ENCODE data around the gene EPHB2.
"Not testable (repeated sequence)": the region's sequence is repeated elsewhere in the genome, so short reads cannot be mapped to it uniquely, and the experiment has no call there.

Gene EPHB2

DNA sequence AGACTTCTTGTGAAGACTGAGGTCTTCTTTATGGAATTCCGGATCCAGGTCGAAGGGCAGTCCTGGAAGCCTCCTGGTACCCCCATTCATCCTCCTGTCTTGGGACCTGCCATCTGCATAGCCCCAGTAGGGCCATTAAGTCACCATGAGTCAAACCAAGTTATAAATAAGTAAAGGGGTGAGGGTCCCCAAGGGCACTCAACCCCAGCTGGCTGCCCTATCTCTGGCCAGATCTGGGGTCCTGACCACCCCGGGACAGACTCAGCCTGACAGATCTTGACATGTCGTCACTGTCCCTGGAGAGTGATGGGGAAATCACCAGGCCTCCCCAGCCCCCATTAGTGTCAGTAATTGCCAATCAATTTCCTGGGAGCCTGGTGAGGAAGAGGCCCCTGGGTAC lies 108.7 kb downstream of the EPHB2 start:
- no peak for DNase-seq (ENCODE audit: low spot score)

DNA sequence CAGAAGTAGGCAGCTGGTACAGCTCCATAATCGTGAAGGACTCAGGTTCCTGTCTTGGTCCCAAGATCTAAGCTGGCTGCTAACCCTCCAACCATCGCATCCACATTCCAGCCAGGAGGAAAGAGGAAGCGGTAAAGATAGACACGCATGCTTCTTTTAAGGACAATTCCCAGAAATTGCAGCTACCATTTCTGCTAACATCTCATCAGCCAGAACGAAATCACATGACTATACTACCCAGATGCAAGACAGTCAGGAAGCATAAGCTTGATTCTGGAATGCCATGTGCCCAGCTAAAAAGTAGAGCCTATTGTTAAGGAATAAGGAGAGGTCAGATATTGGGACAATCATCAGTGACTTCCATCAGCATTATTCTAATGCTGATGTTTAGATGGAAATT lies 110.4 kb downstream of the EPHB2 start:
- no peak for DNase-seq (ENCODE audit: low spot score)

DNA sequence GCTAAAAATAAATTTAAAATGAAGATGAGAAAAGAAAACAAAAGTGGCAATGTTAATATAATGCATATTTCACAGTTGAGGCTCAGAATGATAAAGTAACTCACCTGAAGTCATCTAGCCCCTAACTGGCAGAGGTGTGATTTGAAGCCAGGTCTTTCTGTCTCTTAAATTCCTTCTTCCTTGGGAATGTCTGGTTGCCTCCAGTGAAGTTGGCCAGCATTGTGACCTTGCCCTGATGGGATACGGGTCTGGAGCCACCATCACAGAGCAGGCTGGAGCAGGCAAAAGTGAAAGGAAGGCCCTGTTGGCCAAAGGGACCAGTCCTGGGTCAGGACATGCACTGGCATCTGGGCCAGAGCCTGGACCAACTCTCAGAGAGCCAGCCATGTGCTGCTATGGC lies 111.7 kb downstream of the EPHB2 start:
- no peak for DNase-seq (ENCODE audit: low spot score)

DNA sequence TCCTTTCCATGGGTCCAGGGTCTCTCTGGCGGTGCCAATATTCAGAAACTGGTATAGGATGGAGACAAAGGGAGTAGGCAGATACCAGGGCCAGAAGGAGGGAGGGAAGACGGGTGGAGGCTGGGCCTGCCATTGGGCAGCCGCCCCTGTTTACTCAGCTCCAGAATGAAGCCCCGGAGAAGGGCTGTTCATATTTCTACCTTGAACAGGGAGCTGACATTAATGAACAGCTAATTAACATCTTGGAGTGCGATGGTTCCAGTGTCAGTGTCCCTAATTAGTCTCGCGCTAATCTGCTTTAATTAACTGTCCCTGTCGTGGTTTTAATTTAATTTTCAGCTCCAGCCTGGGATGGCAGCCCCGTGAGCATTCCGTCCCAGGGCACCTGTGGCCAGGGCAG lies 113.8 kb downstream of the EPHB2 start:
- no peak for DNase-seq (ENCODE audit: low spot score)

DNA sequence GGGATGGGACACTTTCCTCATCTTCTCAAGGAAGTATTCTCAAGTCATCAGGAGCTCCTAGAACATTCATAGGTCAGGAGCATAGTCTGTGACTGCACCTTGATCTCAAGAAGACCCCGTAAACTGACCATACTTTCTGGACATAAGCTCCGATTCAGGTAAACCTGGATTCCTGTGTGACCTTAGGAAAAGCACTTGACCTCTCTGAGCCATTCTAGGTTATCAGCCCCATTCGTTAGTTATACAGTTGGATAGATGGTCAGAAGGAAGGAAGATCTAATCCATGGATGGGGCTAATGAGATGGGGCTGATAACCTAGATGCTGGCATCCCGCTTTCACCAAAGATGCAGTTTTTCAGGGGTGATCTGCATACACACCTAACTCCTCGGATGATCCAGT lies 114.3 kb downstream of the EPHB2 start:
- no peak for DNase-seq (ENCODE audit: low spot score)

DNA sequence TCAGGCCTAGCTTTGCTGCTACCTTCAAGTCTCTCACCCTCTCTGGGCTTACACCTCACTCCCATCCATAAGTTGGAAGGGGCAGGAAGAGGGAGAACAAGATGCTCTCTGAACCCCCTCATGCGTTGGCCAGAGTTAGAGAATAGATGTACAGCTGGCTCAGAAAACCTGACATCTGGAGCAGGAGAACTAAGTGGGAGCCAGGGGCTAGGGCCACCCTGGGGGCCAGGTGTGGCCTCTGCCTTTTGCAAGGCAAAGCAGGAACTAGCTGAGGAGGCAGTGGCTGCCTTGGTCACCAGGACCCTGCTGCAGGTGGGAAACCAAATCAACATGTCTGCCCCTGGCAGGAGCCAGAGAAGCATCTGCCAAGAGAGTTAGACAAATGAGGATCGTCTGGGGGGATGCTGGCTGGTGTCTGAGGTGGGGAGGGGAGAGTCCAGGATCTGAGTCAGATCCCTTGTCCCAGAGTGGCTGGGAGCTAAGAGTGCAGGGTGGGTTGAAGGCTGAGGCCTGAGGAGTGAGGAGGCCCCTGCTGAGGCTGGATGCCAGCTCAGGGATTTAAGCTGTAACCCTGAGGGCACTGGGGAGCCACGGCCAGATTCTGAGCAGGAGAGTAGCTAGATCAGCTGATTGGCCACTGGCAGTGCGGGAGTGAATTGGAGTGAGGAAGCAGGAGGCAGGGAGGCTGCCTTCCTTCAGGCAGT lies 115.0 kb downstream of the EPHB2 start:
- DNase-seq (ENCODE audit: low spot score) = no peak

DNA sequence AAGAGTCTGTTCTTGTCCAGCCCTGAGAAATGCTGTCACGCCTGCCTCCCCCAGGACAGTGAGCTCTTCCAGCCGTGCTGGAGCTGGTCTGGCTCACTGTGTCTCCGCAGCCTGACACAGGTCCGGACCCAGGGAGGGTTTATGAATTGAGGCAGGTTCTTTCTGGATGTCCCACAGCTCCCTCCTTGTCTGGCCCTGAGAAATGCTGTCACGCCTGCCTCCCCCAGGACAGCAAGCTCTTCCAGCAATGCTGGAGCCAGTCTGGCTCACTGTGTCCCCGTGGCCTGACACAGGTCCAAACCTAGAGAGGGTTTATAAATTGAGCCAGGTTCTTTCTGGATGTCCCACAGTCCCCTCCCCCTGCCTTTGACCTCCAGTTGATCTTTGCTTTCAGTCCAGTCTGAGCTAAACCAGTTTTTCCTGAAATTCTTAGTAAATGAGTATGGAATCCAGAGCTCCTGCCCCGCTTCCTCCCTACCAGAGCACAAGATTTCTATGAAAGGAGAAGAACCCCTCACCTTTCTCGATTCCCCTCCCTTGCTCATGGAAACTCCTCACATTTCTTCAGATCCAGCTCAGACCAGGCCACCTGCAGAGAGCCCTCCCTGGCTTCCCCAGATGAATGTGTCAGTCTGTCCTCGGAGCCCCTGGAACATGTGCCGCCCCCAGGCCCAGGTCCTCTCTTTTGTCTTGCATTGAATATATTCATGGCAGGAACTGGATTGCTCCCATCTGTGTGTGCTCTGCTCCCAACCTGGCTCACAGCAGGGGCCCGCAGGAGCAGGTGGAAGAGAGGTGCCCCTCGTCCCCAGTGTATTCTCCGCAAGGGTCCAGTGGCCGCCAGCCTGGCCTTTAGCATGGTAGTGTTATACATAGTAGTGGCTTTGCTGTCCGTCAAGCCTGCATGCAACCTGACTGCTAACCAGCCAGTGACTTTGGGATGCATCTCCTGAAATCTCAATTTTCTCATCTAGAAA lies 116.3 kb downstream of the EPHB2 start:
- DNase-seq (ENCODE audit: low spot score) = no peak

DNA sequence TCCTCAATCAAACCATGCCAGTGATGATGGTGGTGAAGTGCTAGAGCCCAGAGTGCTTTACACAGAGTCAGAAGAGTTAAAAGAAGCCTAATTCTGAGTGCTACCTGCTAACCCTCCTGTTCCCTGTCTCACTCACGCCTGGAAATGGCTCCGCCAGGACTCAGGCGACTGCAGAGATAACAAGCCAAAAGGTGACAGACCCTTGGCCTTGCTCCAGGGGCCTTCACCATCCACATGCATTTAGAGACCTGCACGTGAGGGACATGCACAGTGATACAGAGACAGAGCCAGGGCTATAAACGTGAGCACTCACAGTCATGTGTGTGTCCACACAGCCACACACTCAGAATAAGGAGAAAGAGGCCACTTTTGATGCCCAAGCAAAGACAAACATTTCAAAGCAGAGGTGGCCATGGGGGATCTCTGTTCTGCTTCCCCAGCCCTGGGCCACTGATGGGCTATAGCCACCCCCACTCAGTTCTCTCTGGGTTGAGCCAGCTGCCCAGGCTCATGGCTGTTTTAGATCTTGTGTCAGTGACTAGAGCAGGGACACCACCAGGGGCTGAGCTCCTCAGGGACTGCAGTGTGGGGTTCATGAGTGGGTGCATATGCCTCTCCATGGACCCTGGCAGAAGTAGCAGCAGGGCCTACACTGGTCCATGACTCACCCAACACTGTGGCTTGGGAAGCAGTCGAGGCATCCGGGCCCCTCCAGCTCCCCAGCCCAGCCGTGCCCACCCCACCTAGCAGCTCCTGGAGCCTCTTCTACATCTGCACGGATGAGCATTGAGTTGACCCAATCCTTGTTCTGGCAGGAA lies 117.2 kb downstream of the EPHB2 start:
- DNase-seq (ENCODE audit: low spot score) = no peak

DNA sequence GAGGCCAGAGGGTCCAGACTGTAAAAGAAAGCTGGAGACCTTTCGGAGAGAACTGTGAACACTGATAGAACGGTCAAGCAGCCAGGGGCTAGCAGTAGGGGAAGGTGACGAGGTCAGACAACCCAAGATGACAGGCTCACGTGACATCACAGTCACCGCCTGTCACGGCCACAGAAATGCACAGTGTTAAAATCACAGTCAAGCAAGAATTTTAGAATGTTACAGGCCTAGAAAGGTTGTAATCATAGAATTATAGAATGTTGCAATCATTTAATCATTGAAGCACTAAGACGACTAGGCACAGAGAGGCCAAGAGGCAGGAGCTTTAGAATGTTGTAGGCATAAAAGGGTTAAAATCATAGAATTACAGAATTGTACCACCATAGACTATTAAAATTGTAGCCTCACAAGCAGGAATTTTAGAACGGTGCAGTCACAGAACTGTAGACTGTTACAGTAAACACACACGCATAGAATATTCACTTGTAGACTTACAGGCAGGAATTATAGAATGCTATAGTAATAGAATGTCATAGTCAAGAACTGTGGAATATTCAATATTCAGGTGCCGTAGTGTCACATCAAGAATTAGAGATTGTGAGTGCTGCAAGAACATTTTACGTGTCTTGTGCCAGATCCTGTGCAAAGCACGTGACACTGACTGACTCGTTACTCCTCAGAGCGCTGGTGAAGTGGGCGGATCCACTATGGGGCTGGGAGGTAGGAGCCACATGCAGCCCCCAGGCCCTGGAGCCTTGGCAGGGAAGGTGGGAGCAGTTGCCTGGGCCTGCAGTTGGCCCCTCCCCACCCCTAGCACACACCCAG lies 118.1 kb downstream of the EPHB2 start:
- no peak for DNase-seq (ENCODE audit: low spot score)

DNA sequence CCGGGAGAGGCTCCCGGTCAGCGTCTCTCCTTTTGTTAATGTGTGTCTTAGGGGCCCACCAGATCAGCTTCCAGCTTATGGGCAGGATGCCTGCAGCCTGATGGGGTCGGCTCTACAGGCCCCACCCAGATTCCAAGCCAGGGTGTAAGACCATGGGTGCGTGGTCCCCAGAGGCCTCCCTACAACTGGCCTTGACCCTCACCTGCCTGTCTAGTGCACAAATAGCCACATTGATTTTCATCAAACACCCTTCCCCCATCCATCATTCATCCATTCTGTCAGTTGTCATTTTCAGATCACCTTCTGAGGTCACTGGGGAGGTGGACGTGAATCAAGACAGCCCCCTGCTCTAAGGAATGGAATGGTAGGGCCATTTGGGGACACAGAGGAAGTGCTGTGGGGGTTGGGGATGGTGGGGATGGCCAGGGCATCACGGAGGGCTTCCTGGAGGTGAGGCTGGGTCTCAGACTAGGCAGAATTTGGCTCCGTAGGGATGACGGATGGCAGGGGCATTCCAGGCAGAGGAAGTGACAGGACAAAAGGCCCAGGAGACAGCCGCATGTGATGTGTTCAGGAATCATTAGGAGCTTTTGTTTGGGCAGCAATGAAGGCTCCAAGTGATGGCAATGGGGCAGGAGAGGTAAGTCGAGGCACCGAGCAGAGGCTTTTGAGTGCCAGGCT lies 118.8 kb downstream of the EPHB2 start:
- no peak for DNase-seq (ENCODE audit: low spot score)

DNA sequence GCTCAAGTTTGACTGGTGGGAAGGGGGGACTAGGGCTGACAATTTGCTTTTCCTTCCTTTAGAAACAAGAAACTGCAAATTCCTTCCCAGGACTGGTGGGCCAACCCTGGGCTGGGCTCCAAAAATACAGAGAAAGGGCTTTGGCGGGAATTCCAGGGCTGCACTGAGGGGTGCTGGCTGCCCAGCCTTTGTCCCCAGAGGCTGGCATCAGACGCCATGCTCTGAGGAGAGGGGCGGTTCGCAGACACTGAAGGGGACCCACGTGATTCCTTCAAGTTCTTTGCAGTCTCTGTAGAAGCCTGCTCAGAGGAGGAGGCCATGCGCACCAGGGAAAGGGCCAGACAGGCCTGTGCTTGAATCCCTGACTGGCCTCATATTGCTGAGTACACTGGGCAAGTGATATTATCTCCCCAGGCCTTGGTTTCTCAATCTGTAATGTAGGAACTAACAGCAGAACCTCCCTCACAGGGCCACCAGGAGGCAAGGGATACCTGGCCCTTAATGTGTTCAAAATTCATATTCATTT lies 119.5 kb downstream of the EPHB2 start:
- DNase-seq (ENCODE audit: low spot score) = no peak

DNA sequence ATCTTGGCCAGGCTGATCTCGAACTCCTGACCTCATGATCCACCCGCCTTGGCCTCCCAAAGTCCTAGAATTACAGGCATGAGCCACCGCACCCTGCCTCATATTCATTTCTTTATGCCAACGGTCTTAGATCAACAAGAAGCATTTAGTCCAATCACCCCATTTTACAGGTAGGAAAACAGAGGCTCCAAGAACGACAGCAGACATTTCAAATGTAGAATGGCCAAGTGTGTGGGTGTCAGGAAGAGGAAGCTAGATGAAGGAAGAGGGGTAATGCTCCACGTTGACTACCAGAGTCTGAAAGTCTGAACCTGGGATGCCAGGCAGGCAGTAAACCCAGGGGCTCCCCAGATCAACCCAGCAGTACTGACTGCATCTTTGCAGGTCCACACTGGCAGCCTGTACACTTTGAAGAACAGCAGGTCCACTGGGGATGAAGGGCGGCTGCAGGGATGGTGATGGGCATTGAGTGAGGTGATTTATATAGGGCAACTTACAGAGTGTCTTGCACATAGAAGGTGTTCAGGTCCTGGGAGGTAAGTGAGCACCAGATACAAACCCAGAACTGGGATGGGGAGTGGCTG lies 120.2 kb downstream of the EPHB2 start:
- no peak for DNase-seq (ENCODE audit: low spot score)

DNA sequence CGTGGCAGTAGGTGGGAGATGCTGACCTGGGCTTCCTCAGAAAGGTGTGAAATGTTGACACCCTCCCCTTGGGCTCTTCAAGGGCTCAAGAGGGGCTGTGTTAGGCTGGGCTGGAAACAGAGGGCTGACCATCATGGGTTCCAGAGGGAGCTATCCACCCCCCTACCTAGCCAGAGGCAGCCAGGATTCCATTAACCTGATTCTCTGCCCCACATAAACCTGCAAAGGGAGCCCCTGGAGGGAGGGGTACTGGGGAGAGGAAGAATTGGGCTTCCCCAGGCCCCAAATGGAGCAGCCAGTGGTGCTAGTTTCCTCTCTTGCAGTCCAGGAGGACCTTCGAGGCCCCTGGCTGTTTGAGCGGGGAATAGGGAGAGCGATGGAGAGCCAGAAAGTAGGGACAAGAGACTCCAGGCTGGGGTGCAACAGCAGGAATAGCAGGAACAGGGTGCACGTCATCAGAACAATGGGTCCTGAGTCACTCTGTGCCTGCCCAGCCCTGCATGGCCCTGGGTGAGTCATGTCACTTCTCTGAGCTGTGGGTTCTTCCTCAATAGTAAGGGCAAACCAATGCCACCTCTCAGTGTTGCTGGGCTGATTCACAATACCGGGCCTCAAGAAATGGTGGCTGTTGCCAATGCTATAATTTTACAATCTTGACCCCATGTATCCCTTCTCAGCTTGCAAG lies 121.2 kb downstream of the EPHB2 start:
- DNase-seq (ENCODE audit: low spot score) = no peak

DNA sequence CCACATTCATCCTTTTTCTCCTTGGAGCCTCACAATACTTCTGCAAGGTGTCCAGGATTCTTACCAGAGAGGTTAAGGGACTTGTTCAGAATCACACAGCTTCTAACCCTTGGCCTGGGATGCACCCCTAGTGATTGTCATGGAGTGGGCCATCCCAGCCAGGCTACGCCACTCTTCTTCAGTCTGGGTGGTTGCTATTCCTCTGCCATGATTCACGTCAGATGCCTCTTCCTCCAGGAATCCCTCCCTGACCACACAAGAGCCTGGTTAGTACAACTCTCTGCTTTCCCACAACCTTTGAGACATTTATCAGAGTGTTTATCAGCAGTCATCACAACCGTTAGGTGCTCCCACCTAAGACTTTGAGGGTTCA lies 121.8 kb downstream of the EPHB2 start:
- no peak for DNase-seq (ENCODE audit: low spot score)

DNA sequence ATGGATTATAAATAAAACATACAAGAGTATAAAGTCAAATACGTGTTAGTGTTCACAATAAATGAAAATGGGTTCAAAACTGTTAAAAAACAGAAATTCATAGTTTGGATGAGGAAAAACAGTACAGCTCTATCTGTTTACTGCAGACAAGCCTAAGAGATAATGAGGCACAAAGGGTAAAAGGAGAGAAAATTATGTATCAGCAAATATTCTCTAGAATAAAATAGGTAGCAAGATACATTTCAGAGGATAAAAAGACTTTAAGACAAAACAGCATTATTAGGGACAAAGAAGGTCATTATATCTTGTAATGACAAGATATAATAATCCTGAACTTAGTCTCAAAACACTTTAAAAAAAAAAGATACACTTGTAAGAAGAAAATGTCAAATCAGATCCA lies 123.1 kb downstream of the EPHB2 start:
- no peak for DNase-seq (ENCODE audit: low spot score)

DNA sequence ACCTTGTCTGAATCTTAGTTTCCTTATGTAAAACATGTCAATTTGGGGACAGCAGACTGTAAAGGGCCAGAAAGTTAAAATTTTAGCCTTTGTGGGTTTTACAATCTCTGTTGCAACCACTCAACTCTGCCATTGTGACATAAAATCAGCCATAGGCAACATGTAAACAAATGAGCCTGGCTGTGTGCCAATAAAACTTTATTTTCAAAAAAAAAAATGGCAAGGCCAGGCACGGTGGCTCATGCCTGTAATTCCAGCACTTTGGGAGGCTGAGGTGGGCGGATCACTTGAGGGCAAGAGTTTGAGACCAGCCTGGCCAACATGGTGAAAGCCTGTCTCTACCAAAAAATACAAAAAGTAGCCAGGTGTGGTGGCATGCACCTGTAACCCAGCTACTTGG lies 123.8 kb downstream of the EPHB2 start:
- DNase-seq (ENCODE audit: low spot score) = not testable (repeated sequence)

DNA sequence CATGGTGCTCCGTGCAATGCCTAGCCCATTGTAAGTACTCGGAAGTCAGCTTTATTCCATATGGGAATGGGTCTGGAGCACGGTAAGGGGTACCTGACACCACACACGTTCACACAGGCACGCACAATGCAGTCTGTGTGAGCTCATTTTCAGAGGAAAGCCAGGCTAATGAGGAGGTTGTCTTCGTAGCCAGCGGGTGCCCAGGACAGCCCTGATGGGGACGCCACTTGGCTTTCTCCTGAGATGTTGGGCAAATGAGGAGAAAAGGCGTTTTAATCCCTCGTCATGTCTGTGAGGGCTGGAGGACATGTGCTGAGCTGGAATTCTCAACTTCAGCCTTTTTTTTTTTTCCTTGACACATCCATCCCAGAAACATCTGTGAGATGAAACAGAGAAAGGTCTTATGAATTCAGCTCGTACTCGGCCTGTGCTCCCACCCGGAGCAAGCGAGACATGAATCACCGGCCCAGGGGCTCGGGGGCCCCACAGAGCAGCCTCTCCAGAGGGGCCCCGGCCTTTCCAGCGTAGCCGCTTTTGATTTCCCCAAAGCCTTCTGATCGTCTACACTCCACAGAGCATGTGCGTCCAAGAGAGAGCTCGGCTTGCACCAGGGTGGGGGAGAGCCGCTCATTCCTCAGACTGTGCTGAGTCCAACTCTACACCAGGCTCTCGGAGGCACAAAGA lies 125.1 kb downstream of the EPHB2 start:
- no peak for DNase-seq (ENCODE audit: low spot score)

DNA sequence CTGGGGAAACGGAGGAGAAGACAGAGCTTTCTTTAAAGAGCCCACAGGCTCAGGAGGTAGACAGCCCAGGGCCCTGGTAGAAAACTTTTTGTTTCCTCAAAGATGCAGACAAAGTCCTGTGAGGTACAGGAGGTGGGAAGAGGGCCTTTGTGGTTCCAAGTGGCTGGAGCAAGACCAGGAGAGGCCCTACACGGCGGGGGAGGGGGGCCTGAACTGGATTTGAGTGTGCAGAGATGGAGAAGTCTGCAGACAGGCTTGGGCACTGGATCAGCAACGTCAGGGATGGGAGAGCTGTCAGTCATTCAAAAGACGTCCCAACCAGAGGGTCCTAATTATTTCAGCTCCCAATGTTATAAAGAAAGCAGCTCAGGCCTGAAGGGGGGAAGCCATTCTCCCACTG lies 126.2 kb downstream of the EPHB2 start:
- no peak for DNase-seq (ENCODE audit: low spot score)

DNA sequence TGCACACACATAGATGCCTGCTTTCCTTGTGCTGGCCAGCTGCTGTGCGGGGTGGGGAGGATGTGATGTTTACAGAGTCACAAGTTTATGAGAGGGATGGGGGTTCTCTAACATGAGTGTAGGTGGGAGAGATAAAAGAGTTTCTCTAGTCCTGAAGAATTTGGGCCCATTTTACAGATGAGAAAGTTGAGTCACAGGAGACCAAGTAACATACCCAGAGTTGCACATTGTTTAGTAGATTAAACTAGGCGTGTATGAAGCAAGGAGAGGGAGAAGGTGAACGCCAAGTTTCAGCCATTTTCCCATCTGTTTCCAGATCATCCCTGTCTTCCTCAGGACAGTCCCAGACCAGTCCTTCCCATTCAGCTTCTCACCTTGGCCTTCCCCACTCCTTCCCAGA lies 126.7 kb downstream of the EPHB2 start:
- DNase-seq (ENCODE audit: low spot score) = no peak

All from D341Med (cell line).